GM21717 (cell line): ENCODE measurements around the gene PPFIA4.
A peak's percentile ranks its signal among the peaks of the same experiment; 100 is the strongest.
"Not testable (repeated sequence)": the region's sequence is repeated elsewhere in the genome, so short reads cannot be mapped to it uniquely, and the experiment has no call there.

ENCODE experiments used
- ATAC-seq: cut with Tn5 transposase; IDR thresholded peaks from one replicate; pipeline ENCODE4 v1.9.1; 2021; ENCODE audit warnings: mild to moderate bottlenecking, moderate library complexity; ENCODE audit not compliant: unreplicated experiment

PPFIA4 gene

DNA sequence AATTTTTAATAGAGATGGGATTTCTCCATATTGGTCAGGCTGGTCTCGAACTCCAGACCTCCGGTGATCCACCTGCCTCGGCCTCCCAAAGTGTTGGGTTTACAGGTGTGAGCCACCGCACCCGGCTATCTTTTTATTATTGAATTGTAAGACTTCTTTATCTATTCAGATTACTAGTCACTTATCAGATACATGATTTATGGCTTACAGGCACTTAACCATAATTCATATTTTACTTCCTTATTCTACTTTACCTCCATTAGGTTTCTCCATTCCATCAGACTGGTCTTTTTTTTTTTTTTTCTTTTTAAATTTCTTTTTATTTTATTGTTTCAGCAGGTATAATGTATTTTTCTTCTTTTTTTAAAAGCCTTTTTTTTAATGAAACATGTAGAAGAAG is 14.7 kb upstream of the PPFIA4 start:
- ATAC-seq, result no peak

- no peak for ATAC-seq
Observed at GRCh38 chr1:203017061-203017460, 9.2 kb upstream of the PPFIA4 start.

DNA sequence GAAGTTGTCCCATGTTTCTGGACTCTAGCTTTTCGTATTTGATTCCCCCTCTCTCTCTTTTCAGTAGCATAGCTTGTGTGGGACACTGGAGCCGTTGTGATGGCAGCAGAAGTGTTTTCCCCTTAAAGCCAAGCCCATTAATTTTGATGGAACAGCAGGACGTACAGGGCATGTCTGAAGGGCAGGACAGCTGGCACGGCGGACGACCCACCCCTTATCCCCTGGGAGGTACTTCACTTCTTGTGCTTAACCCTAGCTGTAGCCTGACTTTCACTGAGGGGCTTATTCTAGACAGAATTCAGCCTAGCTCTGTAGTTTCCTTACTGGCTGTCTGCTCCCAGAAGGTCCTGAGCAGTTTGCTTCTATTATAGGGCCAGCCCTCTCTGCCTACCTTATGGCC is 8.6 kb upstream of the PPFIA4 start:
- no peak for ATAC-seq

DNA sequence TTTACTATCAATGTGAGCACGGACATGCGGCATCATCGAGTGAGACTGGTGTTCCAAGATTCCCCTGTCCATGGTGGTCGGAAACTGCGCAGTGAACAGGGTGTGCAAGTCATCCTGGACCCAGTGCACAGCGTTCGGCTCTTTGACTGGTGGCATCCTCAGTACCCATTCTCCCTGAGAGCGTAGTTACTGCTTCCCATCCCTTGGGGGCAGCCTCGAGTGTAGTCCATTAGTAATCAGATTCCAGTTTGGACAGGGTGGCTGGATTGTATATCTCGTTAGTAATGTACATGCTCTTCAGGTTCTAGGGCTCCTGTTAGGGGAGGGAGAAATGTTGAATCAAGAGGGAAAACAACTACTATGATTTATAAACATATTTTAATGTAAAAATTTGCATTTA is 3.4 kb upstream of the PPFIA4 start:
- ATAC-seq, result not testable (repeated sequence)

- no peak for ATAC-seq
Observed at GRCh38 chr1:203025686-203026030, 633 bp upstream of the PPFIA4 start.

DNA sequence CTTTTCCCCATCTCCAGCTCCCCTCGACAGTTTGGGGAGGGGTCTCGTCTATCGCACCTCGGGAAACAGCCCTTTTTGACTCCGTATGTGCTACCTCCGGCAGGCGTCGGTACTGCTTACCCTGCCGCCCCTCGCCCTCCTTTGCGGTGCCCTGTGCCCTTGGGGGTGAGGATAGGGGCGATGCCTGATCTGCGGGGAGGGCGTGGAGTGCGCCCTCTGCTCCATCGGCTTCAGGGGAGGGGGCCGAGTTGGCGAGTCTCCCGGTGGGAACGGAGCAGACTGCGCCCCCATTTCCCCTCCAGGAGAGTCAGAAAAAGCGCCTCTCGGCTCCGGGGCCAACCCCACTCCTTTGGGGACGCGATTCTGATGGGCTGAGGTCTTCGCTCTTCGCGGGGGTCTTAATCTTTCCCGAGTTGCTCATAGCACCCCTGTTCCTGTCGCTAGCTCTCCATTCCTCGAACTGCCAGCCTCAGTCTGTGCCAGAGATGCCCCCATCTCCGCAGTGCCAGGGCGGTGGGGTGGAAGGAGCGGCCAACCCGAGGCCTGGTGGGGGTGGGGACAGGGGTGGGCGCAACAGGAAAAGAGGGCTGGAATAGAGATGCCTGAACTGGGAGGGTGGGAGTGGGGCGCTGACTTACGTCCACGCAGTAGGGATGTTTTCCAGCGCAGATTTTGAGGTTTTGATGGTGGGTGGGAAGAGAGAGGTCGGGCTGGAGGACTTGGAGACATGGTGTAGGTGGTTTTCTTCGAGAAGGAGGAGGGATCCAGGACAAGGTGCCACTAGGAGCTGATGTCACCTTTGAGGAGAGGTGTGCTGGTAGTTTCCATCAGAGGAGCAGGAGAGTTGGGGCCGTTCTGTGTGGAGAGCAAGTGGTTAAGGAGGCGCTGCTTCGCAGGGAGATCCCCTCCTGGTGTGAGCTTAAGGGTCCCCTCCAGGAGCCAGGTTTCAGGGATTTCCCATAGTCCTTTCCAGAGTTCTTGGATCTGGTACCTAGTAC is 674 bp downstream of the PPFIA4 start:
- ATAC-seq, result peak; percentile 18

DNA sequence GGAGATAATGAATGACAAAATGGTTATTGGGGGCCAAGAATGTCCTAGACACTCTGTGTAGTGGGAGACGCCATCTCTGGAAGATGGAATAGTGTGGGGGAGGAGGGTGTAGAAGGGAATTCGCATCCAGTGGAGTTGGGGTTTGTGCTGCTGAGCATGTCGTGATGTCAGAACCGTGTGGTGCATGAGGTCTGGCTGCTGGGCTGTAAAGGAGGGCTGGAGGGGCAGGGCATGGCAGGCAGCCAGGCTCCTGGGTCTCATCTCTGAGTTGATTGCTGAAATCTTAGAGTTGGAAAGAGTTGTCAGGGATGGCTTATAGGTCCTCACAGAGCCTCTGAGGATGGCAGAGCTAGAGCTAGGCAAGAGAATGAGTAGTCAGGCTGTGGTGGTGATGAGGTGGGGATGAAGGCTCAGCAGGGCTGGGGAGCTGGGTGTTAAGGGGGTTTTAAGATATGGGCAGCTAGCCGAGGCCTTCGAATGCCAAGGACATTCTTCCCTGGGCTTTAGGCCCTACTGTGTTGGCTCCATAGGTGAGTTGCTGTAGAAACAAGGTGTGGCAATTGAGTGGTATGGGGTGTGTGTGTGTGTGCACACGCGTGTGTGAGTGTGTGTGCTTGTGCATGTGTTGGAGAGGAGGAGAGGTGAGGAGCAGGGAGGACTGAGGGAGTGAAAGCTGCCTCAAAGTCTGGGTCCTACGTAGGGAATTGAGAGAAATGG is 1.9 kb downstream of the PPFIA4 start:
- ATAC-seq, result no peak

GRCh38 chr1:203028784-203029553 is 2.7 kb downstream of the PPFIA4 start:
- no peak for ATAC-seq

GRCh38 chr1:203031467-203031866 is 5.2 kb downstream of the PPFIA4 start:
- no peak for ATAC-seq

DNA sequence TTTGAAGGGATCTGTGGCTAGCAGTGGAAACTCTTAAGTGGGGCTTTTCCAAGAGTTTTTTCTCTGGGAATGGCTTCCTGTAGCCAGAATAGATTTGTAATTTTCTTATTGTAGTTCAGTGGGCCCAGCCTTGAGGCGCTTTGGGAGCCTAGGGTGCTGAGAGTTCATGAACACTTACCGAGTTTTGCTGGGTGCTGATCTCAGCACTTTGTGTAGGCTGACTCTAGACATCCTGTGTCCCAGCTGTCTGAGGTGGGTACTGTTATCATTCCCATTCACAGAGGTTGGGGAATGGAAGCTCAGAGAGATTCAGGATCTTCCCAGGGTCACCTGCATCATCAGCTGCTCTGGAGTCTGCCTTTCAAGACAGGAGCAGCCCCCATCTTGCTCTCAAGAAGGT is 7.0 kb downstream of the PPFIA4 start:
- no peak for ATAC-seq

- no peak for ATAC-seq
Observed at GRCh38 chr1:203033917-203034316, 7.6 kb downstream of the PPFIA4 start.

- ATAC-seq, result no peak
Observed at GRCh38 chr1:203034422-203035110, 8.3 kb downstream of the PPFIA4 start.

DNA sequence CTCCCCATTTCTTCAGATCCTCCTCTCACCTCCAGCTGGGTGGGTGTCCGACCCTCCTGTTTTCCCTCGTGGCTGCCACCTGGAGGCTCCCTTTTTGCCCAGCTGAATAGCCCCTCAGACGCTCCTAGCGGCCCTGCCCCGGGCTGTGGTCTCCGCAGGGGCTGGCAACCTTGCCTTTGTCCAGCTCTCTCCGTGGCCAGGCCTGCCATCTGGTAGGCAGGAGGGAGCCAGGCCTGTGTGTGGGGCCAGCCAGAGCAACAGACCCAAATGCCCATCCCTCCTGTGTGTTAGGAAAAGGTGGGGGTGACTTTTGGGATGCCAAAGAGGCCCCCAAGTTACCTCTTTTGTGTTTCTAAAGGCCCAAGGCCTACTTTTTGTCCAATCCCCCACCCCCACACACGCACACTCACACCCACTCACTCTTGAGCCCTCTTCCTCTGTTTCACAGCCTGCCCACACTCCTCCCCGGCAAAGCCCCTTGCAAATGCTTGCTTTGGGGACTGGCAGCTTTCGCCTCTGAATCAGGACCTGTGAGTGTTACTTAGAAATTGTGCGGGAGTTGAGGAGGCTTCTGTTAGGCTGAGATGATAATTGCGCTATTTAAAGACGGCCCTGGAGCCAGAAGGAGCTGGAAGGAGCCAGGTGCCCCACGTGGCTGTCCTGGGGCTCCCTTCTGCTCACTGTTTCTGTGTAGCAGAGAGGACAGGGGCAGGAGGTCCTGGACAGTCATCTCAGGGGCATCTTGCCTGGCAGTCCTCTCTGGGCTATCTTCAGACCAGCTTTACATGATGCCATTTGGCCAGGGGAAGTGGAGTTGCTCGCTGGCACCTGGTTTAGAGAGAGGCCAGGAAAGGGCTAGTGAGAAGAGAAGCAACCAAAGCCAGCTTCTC is 9.1 kb downstream of the PPFIA4 start:
- no peak for ATAC-seq

DNA sequence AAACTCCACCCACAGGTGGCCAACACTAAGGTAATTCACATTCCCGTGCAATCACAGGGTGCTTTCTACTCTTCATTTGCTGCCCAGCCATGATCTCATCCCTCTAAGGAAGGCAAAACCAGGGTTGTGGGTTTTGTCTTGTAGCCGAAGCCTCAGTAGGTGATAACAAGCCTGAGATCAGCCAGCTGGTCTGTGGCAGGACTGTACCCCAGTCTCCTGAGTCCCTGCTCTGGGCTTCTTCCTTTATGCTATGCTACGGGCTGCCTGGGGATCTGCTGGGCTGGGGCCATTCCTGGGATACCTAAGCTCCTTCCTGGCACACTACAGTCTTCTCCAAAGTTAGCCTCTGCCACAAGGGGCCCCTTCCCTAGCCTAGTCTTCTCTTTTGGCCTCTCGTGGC is 9.8 kb downstream of the PPFIA4 start:
- ATAC-seq, result no peak

DNA sequence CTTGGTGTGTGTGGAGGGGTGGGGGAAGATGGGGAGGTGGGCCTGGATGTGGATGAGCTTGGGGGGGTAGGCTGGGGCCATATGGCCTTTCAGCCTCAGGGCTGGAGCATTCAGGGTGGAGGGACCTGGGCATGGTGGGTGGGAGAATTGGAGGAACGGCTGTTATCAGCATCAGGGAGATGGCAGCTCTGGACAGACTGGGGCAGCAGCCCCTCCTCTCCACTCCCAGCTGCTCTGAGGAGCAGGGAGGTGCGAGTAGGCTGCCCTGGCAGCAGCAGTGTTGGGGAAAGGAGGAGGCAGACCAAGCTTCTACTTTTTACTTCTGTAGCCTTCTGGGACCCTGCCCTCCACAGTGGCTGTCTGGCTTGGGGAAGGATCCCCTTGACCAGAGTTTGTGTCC is 10.2 kb downstream of the PPFIA4 start:
- no peak for ATAC-seq

DNA sequence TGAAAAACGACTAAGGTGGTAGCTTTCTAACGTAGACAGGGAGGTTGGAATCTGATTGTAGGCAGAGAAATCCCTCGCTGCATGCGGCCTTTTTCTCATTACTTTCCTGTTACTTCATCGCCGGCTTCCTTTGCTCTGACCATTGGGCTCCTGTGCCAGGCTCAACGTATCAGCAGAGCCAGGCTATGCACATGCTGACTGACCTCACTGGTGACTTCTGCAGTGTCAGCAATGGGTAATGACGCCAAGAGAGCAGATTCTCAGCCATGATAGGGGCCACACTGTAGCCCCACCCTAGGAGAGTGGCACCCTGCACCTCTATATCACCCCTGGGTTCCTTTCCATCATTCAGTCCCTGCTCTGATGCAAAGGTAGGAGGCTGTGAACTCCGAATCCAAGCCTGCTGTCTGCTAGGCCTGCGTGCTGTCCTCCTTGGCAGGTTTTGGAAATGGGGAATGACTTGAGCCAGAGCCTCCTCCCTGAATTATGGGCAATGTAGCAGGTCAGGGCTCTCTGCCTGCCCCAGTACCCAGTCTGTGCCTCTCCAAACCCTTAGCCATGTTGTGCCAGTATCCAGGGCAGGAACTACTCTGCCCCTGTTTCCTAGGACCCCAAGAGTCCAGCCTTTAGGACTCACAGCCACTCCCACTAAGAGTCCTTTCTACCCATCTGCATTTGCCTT is 11.4 kb downstream of the PPFIA4 start:
- ATAC-seq, result no peak

DNA sequence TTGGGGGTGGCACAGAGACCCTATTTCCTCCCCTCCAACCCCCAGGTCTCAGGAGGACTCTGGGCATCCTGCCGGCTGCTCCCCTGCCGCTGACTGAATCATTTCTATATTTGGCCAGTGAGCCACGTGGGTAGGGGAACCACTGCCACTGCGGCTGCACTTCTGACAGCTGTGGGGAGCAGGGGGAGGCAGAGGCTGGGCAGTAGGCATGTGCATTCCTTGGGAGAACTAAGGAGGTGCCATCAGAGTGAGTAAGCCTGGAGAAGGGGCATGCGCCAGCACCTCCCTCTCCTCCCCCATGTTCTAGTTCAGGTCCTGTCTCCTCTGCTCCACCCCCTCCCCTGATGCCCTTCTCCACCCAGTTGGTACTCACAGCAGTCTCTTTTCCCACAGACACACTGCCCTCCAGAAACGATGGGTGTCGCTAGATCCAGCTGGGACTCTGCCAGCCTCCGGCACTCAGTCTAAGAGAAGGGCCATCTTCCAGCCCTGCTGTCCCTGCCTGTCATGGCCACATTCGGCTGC is 12.0 kb downstream of the PPFIA4 start:
- no peak for ATAC-seq

DNA sequence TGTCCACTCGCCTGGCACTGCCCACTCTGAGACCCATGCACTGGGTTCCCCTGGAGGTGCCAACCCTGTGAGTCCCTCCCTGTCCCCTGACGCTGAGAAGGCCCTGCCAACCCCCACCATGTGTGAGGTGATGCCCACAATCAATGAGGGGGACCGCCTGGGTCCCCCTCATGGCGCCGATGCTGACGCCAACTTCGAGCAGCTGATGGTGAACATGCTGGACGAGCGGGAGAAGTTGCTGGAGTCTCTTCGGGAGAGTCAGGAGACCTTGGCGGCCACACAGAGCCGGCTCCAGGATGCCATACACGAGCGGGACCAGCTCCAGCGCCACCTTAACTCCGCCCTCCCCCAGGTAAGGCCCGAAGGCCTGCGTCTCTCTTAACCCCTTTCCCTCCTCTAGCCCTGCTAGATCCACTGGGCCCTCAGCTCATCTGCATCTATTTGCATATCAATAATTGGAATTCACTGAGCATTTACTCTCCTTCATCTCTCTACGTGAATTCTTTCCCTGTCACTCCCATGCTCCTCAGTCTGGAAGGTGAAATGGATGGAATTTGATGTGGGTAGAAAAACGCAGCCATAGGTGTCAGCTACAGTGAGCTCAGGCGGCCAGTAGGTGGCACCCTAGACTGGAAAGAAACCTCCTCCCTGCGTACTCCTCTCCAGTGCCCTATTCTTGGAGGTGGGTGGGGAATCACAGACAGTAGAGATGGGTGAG is 12.8 kb downstream of the PPFIA4 start:
- peak; percentile 49 for ATAC-seq
